ENCODE data around the gene PEMT. TPM values are rescaled to one million over a fixed set of nuclear protein-coding genes. Genes with fewer than 3 reads are reported as not detected.

The PEMT gene
- total RNA-seq, 1 donor from 2014 or later, result 31.1 TPM

DNA sequence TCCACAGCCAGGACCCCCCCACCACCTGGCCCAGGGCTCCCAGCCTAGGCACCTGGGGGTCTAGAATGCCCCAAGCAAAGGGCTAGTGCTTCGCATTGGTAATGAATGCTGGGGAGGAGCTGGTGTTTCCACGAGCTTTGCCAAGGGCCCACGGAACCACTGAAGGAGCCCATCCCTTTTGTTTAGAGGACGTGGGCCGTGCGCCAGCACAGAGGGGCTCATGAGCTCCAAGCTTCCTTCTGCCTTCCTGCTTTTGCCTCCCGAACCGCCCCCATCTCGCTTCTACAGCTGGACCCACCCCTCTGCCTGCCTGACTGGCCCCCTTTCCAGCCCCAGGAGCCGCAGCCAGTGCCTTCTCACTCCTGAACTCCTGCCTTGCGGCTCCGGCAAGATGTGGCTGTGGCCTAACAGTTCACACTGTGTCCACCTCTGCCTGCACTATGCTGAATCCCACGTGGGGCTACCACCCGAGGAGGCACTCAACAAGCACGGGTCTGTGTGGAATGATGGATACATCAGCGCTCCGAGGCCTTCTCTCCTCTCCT lies 63.5 kb downstream of the PEMT start:
- H3K27me3 Mint-ChIP-seq (ENCODE audit: low read depth), result no peaks in the 10 kb centered on the region
- H3K27ac Mint-ChIP-seq (ENCODE audit: unreplicated experiment), result no peak overlapping the region
- H3K4me3 Mint-ChIP-seq (ENCODE audit: unreplicated experiment), result no peak overlapping the region
- H3K4me1 Mint-ChIP-seq (ENCODE audit: low read depth), result peaks cover 9% of the 10 kb centered on the region
- H3K36me3 Mint-ChIP-seq (ENCODE audit: low read depth), result no peaks in the 10 kb centered on the region
- TF ChIP-seq, protein P1, sequence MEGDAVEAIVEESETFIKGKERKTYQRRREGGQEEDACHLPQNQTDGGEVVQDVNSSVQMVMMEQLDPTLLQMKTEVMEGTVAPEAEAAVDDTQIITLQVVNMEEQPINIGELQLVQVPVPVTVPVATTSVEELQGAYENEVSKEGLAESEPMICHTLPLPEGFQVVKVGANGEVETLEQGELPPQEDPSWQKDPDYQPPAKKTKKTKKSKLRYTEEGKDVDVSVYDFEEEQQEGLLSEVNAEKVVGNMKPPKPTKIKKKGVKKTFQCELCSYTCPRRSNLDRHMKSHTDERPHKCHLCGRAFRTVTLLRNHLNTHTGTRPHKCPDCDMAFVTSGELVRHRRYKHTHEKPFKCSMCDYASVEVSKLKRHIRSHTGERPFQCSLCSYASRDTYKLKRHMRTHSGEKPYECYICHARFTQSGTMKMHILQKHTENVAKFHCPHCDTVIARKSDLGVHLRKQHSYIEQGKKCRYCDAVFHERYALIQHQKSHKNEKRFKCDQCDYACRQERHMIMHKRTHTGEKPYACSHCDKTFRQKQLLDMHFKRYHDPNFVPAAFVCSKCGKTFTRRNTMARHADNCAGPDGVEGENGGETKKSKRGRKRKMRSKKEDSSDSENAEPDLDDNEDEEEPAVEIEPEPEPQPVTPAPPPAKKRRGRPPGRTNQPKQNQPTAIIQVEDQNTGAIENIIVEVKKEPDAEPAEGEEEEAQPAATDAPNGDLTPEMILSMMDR (IDR thresholded peaks at IDR 0.05), result no peak
- no peaks in the 10 kb centered on the region for H3K9me3 Mint-ChIP-seq (ENCODE audit: low read depth)
- DNase-seq (ENCODE audit: low spot score), result no peak

DNA sequence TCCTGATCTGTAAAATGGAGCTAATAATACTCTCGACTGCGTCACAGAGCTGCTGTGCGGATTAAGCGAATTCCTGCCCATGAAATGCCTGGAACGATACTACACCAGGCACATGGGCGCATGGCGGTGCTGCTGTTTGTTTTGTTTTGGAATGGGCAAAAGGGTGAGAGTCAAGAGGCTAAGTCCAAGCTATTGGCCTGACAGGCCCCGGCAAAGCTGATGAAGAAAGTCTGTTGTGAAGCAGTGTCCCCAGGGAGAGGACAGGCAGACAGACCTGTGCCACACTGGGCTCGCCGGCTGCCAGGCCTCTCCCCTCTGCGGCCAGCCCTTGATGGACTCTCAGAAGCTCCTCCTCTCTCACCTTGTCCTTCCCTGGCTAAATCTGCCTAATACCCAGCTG lies 64.0 kb downstream of the PEMT start:
- no peak overlapping the region for H3K27ac Mint-ChIP-seq (ENCODE audit: unreplicated experiment)
- TF ChIP-seq, protein P1 (IDR thresholded peaks at IDR 0.05), result no peak
- H3K27me3 Mint-ChIP-seq (ENCODE audit: low read depth), result no peaks in the 10 kb centered on the region
- no peak for DNase-seq (ENCODE audit: low spot score)
- H3K36me3 Mint-ChIP-seq (ENCODE audit: low read depth), result no peaks in the 10 kb centered on the region
- no peaks in the 10 kb centered on the region for H3K9me3 Mint-ChIP-seq (ENCODE audit: low read depth)
- peaks cover 9% of the 10 kb centered on the region for H3K4me1 Mint-ChIP-seq (ENCODE audit: low read depth)
- no peak overlapping the region for H3K4me3 Mint-ChIP-seq (ENCODE audit: unreplicated experiment)

DNA sequence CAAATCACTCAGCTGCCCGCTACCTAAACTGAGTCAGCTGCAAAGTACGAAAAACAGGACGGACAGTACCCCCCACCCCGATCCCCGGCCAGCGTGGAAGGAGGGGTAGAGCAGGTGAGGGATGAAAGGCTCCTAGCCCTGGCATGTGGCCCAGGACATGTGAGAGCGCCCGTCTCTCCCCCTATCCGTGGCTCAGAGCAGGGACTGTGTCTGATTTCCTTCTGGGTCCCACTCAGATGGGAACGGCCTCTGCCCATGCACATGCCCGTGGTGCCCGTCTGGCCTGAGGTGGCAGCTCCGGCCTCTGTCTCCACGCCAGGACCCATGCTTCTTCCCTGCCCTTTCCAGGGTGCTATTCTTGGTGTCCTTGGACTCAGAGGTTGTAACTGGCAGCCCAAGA lies 65.1 kb downstream of the PEMT start:
- TF ChIP-seq, protein P1 (IDR thresholded peaks at IDR 0.05), result no peak
- no peaks in the 10 kb centered on the region for H3K9me3 Mint-ChIP-seq (ENCODE audit: low read depth)
- peaks cover 9% of the 10 kb centered on the region for H3K4me1 Mint-ChIP-seq (ENCODE audit: low read depth)
- no peak for DNase-seq (ENCODE audit: low spot score)
- H3K4me3 Mint-ChIP-seq (ENCODE audit: unreplicated experiment), result no peak overlapping the region
- H3K36me3 Mint-ChIP-seq (ENCODE audit: low read depth), result no peaks in the 10 kb centered on the region
- H3K27me3 Mint-ChIP-seq (ENCODE audit: low read depth), result no peaks in the 10 kb centered on the region
- H3K27ac Mint-ChIP-seq (ENCODE audit: unreplicated experiment), result no peak overlapping the region

DNA sequence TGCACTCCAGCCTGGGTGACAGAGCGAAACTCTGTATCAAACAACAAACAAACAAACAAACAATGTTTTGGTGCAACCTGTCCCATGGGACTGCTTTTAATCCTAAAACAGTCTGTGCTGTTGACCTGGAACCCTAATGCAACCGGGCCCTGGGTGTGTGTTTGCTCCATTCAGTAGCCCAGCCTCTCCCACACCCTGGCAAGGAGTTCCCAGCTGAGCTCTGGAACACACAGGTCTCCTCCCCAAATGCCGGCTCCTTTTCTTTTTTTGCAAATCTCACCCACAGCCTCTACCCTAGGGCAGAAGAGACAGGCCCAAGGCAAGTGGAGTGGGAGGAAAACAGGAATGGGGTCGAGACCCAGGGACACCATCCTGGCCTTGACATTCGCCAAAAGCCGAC lies 65.6 kb downstream of the PEMT start:
- TF ChIP-seq, protein P1 (IDR thresholded peaks at IDR 0.05), result no peak
- peaks cover 9% of the 10 kb centered on the region for H3K4me1 Mint-ChIP-seq (ENCODE audit: low read depth)
- H3K36me3 Mint-ChIP-seq (ENCODE audit: low read depth), result no peaks in the 10 kb centered on the region
- H3K27ac Mint-ChIP-seq (ENCODE audit: unreplicated experiment), result no peak overlapping the region
- no peak overlapping the region for H3K4me3 Mint-ChIP-seq (ENCODE audit: unreplicated experiment)
- DNase-seq (ENCODE audit: low spot score), result no peak
- no peaks in the 10 kb centered on the region for H3K27me3 Mint-ChIP-seq (ENCODE audit: low read depth)
- H3K9me3 Mint-ChIP-seq (ENCODE audit: low read depth), result no peaks in the 10 kb centered on the region

DNA sequence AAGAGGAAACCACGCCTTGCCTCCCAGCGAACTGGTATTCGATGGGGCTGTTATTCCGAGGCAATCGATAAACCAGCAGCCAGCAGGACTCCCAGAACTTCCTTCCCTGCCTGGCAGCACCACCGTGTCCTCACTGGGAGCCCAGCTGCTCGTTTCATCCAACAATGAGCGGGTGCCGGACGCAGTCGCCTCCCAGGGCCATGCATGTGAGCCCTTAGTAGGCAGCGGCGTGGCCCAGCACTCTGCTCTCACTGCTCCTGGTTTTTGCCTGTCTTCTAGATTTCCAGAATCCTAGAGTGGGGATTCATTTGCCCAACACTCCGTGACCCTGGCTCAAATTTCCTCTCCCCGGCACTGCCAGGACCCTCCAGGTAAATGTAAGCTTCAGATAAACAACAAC lies 66.2 kb downstream of the PEMT start:
- DNase-seq (ENCODE audit: low spot score), result no peak
- Mint-ChIP-seq H3K27ac (ENCODE audit: unreplicated experiment) (no peak overlapping the region), H3K4me3 (ENCODE audit: unreplicated experiment) (no peak overlapping the region), H3K4me1 (ENCODE audit: low read depth) (peaks cover 9% of the 10 kb centered on the region), H3K36me3 (ENCODE audit: low read depth) (no peaks in the 10 kb centered on the region), H3K9me3 (ENCODE audit: low read depth) (no peaks in the 10 kb centered on the region), H3K27me3 (ENCODE audit: low read depth) (no peaks in the 10 kb centered on the region)
- TF ChIP-seq, protein P1 (IDR thresholded peaks at IDR 0.05), result no peak

Data from chondrocyte (in vitro differentiated cells).